ENCODE measurements around the gene ENTR1. TPM values are rescaled to one million over a fixed set of nuclear protein-coding genes. Genes with fewer than 3 reads are reported as not detected.

ENTR1 gene
- total RNA-seq, 1 experiment from 2014 or later, result 64.2 TPM

- DNase-seq (ENCODE audit: low read depth), result peak; percentile 46
Measured at GRCh38 chr9:136438548-136439480, 28.4 kb upstream of the ENTR1 start.

GRCh38 chr9:136437839-136438547 lies 27.6 kb upstream of the ENTR1 start:
- no peak for DNase-seq (ENCODE audit: low read depth)

DNA sequence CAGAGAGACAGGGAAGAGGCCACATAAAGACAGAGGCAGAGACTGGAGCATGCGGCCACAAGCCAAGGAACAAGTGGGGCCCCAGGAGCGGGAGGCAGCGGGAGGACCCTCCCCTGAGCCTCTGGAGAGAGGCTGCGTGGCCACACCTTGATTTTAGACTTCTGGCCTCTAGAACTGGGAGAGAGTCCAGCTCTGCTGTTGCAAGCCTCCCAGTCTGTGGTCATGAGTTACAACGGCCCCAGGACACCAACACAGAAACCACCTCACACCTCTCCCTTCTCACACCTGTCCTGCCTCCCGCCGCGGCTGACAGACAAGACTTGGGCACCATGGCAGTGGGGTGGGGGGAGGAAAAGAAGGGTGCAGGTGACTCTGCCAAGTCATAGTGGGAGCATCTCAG lies 27.0 kb upstream of the ENTR1 start:
- DNase-seq (ENCODE audit: low read depth), result peak; percentile 31

DNA sequence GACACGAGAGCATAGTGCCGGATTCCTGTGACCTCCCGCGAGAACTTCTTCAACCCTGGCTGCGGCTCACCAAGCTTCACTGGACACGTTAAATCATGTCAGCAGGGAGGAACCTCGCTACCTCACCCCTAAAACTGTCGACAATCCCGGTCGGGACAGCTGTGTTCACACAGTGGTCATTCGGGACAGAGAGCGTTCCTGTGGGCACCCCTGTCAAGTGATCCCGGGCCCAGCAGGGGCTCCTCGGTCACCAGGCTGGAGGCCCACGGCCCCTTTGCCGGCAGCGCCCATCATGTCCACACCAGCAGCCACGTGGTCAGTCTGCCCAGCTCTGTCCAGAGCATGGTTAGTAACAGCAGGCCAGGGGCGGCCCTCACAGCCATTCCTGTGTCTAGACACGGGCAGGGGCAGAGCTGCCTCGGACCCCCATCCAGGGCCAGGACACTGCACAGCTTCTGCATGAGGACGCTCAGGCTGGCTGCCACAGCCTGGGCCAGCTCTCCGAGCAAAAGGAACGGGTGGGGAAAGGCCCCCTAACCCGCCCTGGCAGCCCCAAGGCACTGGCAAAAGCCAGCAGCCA lies 25.7 kb upstream of the ENTR1 start:
- DNase-seq (ENCODE audit: low read depth), result no peak

DNA sequence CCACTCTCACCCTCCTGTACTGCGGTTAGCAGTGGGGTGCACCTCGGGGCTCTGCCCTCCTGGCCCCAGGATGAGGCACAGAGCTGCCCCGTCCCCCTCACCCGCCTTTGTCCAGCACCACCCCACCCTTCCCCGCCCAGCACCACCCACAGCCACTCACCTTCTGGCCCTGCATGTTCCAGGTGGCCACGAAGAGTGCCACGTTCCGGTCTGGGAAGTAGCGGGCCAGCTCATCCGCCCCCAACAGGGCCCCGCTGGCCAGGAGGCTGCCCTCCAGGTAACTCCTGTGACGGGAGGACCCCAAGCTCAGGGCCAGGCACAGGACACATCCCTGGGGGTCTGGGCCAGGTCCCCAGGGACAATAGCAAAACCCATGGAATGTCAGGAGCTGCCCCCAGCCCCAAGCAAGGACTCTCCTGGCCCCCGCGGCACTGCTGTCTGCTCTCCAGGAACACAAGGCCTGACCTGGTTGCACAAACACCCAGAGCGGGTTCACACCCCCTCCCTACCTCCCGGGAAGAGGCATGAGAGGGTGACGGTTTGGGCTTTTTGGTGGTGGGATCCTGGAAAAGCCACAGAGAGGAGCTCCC lies 24.3 kb upstream of the ENTR1 start:
- no peak for DNase-seq (ENCODE audit: low read depth)

GRCh38 chr9:136433849-136434579 lies 23.6 kb upstream of the ENTR1 start:
- no peak for DNase-seq (ENCODE audit: low read depth)

DNA sequence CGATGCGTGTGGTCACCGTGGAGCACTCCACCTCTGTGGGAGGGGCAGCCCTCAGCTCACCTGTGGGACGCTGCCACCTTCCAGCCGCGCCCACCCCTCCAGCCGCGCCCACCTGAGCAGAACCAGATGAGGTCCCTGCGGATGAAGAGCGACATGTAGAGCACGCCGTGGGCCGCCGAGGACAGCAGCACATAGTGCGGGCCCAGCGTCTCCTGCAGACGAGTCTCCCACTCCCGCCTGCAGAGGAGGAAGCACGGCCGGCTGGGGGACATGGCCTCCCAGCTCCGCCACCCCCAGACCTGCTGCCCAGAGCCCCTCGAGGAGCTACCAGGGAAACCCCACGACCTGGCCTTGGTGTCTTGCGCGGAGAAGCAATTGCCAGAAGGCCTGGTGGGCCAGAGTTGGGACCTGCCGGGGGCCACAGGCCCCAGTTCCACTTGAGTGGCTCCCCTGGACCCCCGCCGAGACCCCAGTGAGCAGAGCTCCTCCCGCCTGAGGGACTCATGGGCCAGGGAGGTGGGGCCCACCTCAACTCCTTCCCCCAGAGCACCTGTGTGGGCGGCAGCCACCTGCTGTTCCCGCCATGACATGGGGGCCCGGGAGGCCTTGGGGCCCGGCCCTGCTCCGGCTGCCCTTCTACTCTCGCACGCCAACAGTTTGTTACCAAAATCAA lies 22.8 kb upstream of the ENTR1 start:
- DNase-seq (ENCODE audit: low read depth), result no peak

DNA sequence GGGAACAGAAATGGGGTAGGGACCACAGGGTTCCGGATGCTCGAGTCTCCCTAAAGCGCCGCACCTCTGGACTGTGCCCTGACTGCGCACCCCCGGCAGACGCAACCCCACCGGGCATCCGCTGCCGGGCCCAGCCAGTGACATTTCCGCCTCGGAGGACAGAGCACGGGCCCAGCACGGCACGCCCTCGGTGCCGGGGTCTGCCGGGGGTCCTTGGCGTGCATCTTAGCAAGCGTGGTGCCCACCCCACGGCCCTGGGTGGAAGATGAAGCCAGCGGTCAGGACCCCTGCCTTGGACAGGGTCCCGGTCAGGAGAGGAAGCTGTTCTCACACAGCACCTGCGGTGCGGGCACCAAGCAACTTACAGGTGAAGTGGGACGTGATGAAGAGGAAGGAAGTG lies 22.2 kb upstream of the ENTR1 start:
- no peak for DNase-seq (ENCODE audit: low read depth)

- no peak for DNase-seq (ENCODE audit: low read depth)
Measured at GRCh38 chr9:136431782-136432350, 21.5 kb upstream of the ENTR1 start.

DNA sequence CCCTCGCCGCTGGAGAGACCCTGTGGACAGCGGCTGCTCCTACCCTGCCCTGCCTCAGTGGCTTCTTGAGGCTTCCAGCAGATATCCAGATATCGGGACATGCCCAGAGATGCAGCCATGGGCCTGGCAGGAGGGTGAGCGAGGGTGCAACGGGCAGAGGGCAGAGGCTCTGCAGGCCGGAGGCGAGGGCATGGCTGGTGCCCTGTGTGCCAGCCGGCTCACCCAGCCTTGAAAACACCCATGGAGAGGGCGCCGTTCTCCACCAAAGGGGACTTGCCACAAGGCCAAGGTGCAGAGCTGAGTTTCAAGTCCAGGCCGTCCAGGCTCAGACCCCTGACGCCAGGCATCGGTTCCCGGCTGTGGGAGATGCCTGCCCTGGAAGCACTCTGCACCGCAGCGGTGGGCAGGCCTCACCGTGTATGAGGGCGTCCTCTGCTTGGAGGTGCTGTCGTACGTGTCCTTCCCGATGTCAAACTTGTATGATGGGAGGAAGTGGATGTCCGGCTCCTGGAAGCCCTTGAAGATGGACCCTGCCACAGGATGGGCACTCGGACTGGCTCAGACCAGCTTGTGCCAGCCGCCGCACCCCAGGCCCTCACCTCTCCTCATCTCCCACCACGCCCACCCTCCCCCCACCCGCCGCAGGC lies 20.3 kb upstream of the ENTR1 start:
- no peak for DNase-seq (ENCODE audit: low read depth)

DNA sequence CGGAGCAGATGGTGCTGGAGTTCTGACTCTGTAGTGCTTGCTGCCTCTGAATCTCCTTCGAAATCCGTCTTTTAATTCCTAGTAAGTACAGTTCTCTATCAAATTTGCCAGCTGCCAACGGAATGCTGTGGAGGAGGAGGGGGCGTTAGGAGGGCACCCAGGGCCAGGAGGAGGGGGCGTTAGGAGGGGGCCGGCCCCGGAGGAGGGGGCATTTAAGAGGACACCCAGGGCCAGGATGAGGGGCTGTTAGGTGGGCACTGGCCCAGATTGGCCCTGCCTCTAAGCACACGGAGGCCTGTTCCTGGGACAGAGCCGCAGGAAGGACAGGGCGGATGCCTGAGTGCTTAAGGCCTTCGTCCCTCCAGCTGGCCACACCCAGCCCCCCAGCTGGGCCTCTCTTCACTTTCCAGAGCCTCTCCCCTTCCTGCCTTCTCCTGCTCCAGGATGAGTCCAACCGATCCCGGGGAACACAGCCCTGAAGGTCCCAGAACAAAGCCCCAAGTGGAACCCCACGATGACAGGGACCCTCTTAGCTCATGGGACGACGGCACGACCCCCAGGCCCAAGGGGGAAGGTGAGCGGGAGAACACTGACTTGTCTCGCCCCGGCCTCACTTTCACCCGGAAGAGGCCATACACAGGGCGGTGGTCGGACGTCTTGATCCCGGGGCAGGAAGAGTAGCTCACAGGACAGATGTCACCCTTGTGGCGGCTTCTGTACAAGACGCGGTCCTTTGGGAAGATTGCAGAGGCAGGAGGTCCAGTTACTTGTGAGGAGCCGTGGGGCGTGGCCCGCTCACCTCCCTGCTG lies 19.5 kb upstream of the ENTR1 start:
- no peak for DNase-seq (ENCODE audit: low read depth)

DNA sequence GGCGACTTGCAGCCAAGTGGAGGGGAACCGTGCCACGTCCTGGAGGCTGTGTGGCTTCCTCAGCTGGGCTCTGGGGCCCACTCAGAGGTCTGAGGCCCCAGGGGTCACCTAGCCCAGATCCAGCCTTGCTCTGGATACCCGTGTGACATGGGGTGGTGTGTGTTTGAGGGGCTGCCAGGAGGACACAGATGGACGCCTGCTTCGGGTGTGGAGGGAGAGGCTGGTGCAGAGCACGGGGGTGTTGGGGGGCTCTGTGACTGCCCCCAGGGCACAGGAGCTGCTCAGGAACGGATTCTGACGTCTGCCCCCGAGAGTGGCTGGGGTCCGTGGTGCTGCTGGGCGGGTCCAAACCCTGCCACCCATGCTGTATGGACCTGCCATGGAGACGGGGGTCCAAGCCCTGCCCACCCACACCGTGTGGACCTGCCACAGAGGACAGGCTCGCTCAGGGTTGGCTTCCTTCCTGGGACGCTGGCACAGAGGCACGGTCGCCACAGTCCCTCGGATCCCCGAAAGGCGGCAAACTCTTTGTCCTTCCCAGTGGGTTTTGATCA lies 18.7 kb upstream of the ENTR1 start:
- DNase-seq (ENCODE audit: low read depth), result no peak

DNA sequence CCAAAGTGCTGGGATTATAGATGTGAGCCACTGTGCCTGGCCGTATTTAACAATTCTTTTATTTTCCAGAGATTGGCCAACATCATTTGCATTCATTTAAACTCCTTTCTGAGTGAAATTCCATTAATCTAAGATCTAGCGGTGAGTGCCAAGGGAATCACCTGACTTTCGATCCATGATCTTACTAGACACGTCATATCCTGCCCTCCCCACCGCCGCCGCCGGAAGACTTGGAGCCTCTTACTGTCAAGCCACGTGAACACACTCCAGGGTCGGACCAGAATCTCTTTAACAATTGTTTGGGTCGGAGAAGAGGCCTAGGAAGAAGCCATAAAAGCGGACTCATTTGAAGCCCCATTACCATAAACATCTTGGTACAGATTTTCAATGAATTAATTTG lies 16.4 kb upstream of the ENTR1 start:
- DNase-seq (ENCODE audit: low read depth), result no peak

DNA sequence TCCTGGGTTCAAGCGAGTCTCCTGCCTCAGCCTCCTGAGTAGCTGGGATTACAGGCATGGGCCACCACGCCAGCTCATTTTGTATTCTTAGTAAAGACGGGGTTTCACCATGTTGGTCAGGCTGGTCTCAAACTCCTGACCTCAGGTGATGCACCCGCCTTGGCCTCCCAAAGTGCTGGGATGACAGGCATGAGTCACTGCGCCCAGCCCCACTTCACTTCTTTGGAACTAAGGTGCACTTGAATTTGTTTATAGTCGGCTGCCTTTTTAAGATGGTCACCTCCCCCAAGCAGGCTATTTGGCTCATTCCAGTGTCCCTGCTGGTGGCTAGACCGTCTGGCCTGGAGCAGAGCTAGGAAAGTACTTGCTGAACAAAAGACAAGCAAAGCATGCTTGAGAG lies 15.0 kb upstream of the ENTR1 start:
- peak; percentile 62 for DNase-seq (ENCODE audit: low read depth)

GRCh38 chr9:136424750-136425362 lies 14.4 kb upstream of the ENTR1 start:
- peak; percentile 74 for DNase-seq (ENCODE audit: low read depth)

GRCh38 chr9:136423432-136424146 lies 13.2 kb upstream of the ENTR1 start:
- DNase-seq (ENCODE audit: low read depth), result no peak

- no peak for DNase-seq (ENCODE audit: low read depth)
Measured at GRCh38 chr9:136422876-136423275, 12.5 kb upstream of the ENTR1 start.

DNA sequence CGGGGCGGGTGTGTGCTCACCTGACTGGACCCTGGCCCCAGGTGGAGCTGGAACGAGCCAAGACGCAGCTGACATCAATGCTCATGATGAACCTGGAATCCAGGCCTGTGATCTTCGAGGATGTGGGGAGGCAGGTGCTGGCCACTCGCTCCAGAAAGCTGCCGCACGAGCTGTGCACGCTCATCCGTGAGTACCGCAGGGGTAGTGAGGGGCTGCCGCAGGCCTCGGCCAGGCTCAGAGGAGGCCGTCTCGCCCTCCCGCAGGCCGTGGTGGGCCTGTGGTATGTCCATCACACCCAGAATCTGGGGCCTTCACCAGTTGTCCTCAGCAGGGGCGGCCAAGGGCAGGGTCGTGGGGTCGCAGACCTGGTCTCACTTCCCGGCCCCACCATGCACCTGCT lies 11.4 kb upstream of the ENTR1 start:
- no peak for DNase-seq (ENCODE audit: low read depth)
